ELF-1 (cell line): ENCODE results near the gene AMZ2.
"Not testable (repeated sequence)": the region's sequence is repeated elsewhere in the genome, so short reads cannot be mapped to it uniquely, and the experiment has no call there.

Experiments used
- DNase-seq: peaks from one replicate; pipeline ENCODE4 v3.0.0-alpha.2; 2016; ENCODE audit warnings: low read depth, low spot score

AMZ2 gene

GRCh38 chr17:68248891-68249290 lies 1.0 kb downstream of the AMZ2 start:
- no peak for DNase-seq

- no peak for DNase-seq
These were observed 1.5 kb downstream of the AMZ2 start for GRCh38 chr17:68249354-68249765.

- DNase-seq: not testable (repeated sequence)
These were observed 5.6 kb downstream of the AMZ2 start for GRCh38 chr17:68253426-68253825.

DNA sequence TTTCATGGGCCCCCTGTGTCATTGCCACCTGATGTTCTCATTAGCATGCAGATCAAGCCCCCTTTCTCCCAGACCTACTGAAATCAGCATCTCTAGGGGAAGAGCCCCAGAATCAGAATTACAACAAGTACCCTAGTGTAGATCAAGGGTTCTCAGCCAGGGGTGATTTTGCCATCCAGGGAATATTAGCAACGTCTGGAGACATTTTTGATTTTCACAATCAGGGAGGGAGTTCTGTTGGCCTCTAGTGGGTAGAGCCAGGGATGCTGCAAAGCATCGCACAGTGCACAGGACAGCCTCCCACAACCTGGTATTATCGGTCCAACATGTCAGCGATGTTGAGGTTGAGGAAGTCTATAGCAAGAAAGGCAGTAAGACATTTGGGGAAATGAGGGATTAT lies 7.3 kb downstream of the AMZ2 start:
- DNase-seq: no peak

GRCh38 chr17:68255731-68256538 lies 8.1 kb downstream of the AMZ2 start:
- DNase-seq: no peak

- DNase-seq: not testable (repeated sequence)
These were observed 8.9 kb downstream of the AMZ2 start for GRCh38 chr17:68256701-68257100.

DNA sequence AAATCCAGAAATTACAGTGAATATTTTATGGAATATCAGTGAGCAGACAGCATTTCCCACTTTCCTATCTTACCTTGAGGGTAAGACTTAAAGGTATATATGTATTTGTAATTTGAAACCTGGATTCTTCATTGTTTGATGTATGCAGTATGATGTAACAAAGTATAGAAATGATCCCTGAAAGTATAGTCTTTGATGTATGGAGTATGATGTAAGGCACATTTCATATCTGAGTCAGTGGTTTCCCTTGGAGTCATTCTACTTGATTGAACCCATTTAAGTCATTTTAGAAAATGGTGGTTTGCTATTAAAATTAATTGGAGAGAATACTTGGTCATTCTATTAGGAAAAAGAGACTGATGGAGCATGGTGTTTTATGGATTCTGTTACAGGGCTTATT lies 10.1 kb downstream of the AMZ2 start:
- DNase-seq: no peak

DNA sequence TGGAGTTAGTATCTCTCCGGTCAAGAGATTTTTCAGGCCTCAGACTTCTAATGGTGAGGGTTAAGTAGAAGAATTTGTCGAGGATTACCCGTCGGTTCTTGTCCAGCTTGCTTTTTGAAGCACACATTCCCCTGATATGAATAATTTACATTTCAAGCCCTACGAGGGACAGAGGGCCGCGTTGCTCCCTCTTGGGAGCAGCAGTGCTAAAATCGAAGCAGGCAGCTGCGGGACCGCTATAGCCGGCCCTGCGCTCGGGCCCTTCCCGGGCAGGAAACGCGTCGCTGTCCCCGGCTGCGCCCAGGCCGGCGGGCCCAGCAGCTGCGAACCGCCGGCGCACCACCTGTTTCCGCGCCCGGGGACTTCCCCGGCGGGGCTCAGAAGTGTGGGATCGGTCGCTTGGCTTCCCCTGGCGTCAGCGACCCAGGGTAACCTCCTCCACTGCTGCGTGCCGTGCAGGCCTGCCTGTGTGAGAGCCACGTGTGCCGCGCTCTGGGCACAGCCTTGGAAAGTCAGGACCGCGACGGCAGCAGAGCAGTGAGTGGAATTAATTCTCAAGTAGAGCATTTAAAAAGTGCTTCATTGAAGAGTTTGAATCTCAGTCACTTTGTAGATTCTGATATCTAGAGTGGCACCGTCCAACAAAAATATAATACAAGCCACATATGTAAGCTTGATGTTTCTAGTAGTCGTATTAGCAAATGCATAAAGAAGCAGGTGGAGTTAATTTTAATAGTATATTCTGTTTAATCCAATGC lies 11.2 kb downstream of the AMZ2 start:
- peak; percentile 55 for DNase-seq

- not testable (repeated sequence) for DNase-seq
These were observed 11.8 kb downstream of the AMZ2 start for GRCh38 chr17:68259648-68259951.

DNA sequence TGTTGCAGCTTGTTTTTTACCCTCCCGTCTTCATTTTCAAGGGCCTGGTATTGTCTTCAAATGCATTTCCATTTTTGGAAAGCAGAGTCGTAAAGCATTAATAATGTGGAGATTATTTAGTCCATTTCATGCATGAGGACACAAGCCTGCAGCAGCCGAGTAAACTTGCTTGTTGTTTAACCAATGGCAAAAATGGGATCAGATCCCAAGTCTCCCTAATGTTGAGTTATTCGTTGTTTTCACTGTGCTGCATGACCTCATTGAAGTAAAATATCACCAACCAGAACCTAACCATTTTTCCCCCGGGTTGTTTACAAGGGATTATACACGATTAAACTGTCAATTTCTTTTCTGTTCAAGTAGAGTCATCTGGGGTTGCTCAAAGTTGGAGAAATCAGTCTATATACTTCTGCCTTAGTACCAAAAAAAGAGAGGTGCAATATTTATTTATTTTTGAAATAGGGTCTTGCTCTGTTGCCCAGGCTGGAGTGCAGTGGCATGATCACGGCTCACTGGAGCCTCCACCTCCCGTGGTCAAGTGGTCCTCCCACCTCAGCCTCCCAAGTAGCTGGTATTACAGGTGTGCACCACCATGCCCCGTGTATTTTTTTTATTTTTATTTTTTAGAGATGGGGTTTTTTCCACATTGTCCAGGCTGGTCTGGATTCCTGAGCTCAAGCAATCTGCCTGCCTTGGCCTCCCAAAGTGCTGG lies 12.4 kb downstream of the AMZ2 start:
- no peak for DNase-seq

- DNase-seq: not testable (repeated sequence)
These were observed 14.6 kb downstream of the AMZ2 start for GRCh38 chr17:68262467-68262866.

GRCh38 chr17:68263101-68263681 lies 15.3 kb downstream of the AMZ2 start:
- DNase-seq: peak; percentile 38

GRCh38 chr17:68265833-68266232 lies 18.0 kb downstream of the AMZ2 start:
- not testable (repeated sequence) for DNase-seq

DNA sequence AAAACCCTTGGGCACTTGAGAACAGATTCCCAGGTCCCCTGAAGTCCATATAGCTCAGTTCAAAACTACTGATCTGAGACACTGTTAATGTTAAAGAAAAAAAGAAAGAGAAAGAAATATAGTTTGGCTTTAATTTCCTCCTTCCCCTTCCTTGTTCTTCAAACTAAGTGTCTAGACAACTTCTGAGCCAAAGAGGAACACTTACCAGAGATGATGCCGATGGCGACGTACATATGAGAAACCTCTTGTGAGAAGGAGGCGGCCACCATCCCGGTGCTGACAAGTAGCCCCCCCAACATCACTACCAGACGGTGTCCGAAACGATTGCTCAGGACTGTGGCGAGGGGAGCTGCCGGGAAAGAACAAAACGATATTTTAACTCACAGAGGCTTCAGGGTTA lies 25.9 kb downstream of the AMZ2 start:
- no peak for DNase-seq

DNA sequence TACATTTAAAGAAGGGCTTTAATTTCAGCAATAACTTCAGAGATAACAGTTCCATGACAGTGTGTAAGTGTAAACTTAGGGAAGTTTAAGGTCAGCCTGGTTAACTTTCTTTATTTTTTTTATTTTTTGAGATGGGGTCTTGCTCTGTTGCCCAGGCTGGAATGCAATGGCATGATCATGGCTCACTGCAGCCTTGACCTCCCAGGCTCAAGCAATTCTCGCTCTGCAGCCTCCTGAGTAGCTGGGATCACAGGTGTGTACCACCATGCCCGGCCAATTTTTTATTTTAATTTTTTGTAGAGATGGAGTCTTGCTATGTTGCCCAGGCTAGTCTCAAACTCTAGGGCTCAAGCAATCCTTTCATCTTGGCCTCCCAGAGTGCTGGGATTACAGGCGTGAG lies 28.5 kb downstream of the AMZ2 start:
- DNase-seq: not testable (repeated sequence)

DNA sequence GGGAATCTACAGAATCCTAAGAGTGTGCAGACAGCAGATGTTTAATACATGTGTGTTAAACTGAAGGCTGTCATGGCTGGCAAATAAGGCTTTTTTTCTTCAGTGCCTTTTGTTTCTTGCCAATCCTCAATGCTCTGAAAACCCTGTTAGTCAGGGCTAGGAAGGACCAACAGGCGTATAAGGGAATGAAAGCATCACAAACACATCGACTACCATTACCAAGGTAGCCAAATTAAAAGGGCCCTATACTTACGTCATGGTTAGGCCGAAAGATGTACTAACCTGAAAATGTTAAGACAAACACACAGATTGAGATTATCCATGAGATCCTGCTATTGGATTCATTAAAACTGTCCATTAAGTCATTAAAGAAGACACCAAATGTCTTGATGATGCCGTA lies 30.0 kb downstream of the AMZ2 start:
- no peak for DNase-seq

GRCh38 chr17:68281965-68282364 lies 34.1 kb downstream of the AMZ2 start:
- DNase-seq: not testable (repeated sequence)

DNA sequence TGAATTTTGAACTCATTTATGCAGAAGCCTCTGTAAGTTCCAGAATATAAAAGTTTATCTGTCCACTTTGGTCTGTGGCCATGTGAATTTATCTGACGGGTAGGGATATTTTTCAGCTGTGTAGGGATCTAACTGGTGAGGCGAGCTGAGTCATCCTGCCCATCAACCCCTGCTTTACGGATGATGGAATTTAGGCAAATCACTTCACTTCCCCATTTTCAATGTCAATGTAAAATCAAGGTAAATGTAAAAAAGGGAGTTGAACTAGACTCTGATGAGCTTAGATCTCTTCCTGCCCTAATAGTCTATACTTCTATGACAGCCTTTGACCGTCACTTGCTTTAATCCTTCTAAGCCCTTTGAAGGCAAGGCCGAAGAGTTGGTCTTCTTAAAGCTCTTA lies 40.5 kb downstream of the AMZ2 start:
- DNase-seq: no peak

- DNase-seq: no peak
These were observed 41.0 kb downstream of the AMZ2 start for GRCh38 chr17:68288804-68289203.

GRCh38 chr17:68289473-68289872 lies 41.6 kb downstream of the AMZ2 start:
- DNase-seq: peak; percentile 3

- DNase-seq: no peak
These were observed 42.1 kb downstream of the AMZ2 start for GRCh38 chr17:68289936-68290267.

- peak; percentile 51 for DNase-seq
These were observed 42.6 kb downstream of the AMZ2 start for GRCh38 chr17:68290268-68290954.
